Suppressor macrophage treated with lipopolysaccharide for 4 hours (primary cell): ENCODE measurements around the gene BACH2.
"Not testable (repeated sequence)": the region's sequence is repeated elsewhere in the genome, so short reads cannot be mapped to it uniquely, and the experiment has no call there.

Experiments
- DNase-seq: peaks from one replicate; pipeline ENCODE4 v3.0.0-alpha.2; 2020

The BACH2 gene

DNA sequence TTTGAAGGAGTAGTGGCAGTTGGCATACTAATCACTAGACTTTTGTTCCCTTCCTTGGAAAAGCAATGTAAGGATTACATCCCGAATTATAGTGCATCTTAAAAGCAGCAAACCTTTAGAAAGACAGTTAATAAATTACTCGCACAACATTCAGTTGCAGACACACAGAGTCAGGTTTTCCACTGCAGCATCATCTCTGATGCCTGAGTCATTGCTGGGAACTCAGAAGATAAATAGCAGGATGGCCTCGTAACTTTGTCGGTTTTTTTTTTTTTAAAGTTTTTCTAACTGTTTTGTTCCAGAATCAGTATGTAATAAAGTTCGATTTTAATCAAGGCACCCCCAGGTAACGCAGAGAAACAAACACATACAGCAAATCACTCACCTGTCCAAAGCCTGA is 368.0 kb downstream of the BACH2 start:
- DNase-seq, result peak; percentile 30

DNA sequence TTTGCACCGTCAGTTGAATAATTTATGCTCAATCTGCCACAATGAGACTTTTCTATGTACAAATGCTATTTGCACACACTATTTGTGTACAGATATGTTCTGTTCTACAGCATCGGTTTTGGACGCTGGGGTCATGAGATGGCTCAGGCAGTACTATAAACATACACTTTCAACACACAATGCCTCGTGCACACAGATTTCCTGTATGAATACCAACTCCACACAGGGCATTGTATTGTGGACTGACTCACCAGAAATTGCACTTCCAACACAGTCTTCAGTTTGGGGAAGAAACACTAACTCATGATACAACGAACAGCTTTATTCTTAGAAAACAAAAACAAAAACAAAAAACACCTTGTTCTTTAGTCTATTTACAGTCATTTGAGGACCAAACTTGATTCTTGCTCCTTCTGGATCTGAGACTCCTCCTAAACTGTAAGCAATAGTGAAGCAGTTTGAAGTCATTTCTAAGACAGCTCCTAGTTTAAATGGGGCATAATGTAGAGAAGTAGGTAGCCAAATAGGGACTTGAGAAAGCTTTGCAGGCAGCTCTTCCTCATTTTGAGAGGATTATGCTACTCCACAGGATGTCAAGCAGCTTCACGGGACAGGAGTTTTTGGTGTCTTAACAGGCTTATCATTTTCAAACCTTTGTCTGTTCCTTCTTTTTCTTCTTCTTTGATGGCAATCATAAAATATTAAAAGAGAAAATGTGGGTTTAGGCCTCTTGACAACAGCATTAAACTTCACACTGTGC is 368.7 kb downstream of the BACH2 start:
- DNase-seq, result peak; percentile 63

DNA sequence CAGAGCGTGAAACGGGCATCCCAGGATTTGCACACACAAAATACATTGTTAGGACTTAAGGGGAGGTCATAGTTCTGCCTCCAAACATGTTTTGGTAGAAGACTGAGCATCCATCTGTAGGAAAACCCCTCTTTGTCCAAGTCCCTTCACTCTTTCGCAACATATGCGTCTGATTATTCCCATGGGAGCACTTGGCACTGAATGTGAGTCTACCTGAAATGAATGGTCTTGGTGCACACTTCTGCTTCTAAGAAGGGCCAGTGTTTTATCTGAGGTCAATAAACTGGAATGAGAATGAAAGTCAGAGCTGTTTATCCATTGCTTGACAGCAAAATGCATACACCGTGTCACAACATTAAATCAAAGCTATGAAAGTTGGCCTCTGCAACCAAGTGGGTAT is 369.4 kb downstream of the BACH2 start:
- DNase-seq, result no peak

DNA sequence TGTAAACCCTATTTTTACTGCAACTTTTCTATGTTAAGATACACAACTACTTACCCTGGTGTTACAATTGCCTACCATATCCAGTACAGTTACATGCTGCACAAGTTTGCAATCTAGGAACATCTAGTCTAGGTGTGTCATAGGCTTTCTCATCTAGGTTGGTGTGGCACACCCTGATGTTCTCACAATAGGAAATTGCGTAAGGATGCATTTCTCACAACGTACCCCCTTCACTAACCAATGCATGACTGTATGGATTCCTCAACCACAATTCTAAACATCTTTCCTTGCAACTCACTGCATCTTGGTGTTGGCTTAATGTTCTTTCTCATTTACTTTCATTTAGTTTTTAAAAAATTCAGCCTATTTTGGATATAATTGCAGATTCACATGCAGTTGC is 370.8 kb downstream of the BACH2 start:
- no peak for DNase-seq

DNA sequence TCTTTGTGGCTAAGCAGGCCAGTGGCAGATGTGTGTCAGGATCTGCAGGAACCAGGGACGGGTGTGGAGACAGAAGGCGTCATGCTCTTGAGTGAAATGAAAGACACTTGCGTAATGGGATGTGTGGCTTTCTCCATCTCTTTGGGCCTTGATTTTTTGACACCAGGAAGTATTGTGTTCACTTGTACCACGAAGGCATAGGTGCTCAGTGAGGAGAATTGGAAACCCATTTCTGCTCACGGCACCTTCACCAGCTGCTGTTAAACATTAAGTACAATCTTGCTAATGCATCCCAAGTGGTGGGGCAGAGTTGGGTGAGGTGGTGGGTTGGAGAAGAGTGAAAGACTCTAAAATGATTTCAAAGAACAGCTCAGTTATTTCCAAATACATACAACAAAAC is 372.4 kb downstream of the BACH2 start:
- no peak for DNase-seq

DNA sequence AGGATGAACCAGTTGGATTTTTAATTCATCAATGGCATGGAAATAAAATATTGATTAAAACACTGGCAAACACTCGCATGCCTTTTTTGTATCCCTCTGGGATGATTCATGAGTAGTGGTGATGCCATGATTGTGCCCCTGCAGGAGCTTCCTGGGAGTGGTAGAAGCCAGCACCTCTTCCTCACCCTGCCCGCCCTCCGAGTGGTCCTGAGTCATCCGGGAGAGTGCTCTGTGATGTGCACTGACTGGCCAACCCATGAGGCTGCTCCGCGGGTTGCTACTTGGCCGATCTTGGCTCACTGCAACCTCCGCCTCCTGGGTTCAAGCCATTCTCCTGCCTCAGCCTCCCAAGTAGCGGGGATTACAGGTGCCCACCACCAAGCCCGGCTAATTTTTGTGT is 375.0 kb downstream of the BACH2 start:
- no peak for DNase-seq

DNA sequence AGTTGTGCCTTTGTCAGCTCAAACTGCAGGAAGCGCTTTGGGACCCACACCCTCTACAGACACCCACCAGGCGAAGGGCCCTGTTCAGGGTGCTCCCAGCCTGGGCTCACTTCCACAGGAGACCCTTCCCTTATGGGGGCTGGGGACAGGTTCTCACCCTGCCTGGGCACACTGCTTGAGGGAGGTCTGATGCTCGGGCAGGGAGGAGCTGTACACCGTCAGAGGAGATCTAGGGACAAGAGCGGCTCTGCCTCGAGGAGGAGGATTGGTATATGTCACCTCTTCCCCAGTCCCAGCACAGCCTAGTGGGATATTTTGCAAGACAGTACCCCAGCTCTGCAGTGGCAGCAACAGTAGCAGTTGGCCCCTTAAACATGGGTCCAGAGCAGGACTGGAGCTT is 375.4 kb downstream of the BACH2 start:
- no peak for DNase-seq

DNA sequence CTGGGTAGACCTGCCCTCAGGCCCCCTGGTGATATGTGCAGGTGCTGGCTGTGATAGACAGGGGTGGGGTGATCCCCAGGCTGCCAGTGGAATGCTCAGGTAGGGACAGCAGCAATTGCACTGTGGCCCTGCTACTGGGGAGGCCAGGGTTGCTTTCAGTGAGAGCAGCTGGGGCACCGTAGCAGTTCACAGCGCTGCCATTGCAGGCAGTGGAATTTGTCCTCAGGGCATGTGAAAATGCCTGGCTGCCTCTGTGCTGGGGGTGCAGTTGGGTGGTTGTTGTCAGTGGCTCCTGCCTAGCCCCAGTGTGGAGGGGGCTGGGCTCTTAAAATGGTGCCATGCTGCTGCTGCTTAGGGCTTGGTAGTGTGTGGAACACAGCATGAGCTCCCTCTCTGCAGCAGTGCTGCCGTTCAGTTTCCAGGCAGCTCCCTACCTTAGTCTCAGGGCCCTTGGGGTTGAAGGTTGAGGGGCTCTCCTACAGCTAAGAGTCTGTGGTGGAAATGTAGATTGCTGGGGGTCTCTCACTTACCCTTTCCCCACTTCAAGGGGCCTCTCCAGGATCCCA is 378.8 kb downstream of the BACH2 start:
- no peak for DNase-seq

DNA sequence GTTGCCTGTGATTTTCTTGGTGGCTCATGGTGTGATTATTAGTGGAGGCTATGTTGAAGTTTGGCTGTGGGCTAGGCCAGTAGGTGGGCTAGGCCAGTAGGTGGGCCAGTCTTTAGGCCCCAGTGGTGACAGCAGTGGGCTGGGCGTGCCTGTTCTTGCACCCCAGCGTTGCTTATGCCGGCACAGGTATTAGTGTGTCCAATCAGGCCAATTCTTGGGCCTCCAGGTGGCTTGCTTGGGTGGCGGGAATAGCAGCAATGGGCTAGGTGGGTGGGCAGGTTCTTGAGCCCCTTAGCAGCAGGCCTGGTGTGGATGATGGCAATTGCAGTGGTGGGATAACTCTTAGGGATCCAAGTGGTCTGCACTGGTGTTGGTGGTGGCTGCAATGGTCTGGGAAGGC is 379.4 kb downstream of the BACH2 start:
- no peak for DNase-seq

DNA sequence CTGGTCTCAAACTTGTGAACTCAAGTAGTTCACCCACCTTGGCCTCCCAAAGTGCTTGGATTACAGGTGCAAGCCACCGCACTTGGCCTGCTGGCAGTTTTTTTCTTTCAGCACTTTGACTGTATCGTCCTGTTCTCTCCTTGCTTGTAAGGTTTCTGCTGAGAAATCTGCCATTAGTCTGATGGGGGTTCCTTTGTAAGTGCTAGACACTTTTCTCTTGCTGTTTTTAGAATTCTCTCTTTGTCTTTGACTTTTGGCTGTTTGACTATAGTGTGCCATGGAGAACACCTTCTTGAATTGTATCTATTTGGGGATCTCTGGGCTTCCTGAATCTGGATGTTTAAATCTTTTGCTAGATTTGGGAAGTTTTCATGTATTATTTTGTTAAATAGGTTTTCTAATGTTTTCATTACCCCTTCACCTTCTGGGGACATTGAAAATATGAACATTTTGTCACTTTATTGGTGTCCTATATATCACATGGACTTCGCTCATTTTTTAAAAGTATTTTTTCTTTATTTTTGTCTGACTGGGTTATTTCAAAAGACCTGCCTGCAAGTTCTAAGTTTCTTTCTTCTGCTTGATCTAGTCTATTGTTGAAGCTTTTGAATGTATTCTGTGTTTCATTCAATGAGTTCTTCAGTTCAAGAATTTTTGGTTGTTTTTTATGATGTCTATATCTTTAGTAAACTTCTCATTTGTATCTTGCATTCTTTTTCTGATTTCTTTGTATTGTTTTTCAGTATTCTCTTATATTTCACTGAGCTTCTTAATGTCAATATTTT is 380.3 kb downstream of the BACH2 start:
- DNase-seq, result no peak

DNA sequence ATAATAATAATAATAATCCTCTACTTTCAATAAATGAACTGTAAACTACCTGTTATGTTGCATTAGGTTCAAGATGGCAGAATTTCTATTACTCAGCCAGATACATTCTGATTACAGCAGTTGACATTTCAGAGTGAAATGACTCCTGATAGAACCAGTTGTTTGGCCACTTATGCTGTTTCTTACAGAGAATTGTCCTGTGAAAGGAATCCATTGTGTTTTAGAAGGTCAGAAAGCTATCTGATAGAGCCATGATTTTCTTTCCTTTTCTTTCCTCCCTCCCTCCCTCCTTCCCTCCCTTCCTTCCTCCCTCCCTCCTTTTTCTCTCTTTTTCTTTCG is 385.8 kb downstream of the BACH2 start:
- no peak for DNase-seq

DNA sequence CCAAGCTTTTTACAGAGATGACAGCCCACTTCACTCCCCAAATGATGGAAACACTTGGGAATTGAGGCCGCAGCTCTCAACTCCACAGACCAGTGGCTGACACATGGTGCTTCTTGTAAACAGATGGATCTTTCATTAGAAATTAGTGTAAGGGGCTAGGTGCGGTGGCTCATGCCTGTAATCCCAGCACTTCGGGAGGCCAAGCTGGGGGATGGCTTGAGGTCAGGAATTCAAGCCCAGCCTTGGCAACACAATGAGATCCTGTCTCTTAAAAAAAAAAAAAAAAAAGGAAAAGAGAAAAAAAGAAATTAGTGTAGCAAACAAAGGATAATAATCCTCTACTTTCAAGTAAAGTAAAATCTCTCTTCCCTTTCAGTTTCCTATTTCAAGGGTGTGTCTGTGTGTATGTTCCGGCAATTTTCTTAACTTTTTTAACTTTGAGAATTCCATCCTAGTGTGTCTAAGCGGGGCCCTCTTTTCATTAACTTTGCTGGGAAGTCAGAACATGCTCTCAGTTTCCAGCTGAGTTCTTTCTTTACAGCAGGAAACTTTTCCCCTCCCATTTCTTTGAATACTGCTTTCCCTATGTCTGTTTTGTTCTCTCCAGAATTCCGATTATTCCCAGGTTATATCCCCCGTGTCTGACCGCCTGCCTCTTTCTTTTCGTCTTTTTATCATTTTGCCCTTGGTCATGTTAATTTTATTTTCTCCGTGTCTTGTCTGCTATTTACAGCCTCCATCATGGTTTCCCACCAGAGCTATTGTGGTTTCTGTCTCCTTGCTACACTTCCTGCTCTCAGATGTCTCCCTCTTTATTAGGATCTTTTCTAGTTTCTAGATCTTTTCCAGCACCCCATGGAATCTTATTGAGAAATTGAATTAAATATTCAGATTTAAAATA is 386.4 kb downstream of the BACH2 start:
- peak; percentile 20 for DNase-seq

DNA sequence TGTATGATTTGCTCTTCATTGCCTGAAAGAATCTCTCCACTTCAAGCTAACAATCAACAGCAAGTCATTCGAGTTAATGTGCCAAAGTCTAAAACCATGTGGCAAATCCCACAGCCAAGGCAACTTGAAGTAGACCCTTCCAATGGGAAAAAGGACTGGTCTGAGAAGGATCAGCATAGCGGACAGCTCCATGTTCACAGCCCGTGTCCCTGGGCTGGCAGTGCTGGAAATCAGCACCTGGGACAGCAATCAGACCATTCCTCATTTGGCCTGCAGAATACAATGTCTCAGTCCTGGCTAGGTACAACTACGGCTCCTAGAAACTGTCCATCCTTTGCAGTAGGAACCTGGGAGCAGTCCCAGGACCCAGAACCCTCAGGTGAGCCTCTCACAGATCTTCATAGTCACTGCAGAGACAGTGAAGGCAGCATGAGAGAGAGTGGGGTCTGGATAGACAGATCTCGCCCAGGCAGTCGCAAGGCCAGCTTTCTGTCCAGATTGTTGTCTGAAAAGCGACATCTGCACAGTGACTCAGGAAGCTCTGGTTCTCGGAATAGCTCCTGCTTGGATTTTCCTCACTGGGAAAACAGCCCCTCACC is 401.3 kb downstream of the BACH2 start:
- peak; percentile 8 for DNase-seq

DNA sequence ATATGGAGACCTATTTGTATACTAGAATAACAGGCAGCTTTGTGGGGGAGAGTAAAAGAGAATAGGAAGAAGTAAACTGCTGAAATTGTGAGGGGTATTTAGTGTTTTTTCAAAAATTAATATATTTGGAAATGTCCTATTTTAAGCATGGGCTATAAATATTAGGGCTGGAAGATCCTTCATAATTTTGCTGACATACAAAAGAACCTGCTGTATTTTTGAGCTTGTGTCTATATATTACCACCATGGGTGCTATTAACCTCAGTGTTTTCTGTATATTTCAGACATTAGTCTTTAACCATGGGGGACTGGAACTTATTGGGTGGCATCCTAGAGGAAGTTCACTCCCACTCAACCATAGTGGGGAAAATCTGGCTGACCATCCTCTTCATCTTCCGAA is 402.5 kb downstream of the BACH2 start, which contains the start of gene GJA10:
TSS of gene GJA10 (plus strand) at position 301 of the 400 bp plus-strand sequence. CDS start at position 301, 0 bp downstream.
- no peak for DNase-seq

DNA sequence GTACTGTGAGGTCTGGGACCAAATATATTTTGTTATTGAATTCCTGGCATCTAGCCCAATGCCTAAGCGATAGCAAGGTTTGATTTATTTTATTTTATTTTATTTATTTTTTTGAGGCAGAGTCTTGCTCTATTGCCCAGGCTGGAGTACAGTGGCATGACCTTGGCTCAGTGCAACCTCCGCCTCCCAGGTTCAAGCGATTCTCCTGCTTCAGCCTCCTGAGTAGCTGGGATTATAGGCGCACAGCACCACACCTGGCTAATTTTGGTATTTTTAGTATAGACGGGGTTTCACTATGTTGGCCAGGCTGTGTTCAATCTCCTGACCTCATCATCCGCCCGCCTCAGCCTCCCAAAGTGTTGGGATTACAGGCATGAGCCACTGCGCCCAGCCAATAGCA is 404.1 kb downstream of the BACH2 start:
- DNase-seq, result not testable (repeated sequence)

DNA sequence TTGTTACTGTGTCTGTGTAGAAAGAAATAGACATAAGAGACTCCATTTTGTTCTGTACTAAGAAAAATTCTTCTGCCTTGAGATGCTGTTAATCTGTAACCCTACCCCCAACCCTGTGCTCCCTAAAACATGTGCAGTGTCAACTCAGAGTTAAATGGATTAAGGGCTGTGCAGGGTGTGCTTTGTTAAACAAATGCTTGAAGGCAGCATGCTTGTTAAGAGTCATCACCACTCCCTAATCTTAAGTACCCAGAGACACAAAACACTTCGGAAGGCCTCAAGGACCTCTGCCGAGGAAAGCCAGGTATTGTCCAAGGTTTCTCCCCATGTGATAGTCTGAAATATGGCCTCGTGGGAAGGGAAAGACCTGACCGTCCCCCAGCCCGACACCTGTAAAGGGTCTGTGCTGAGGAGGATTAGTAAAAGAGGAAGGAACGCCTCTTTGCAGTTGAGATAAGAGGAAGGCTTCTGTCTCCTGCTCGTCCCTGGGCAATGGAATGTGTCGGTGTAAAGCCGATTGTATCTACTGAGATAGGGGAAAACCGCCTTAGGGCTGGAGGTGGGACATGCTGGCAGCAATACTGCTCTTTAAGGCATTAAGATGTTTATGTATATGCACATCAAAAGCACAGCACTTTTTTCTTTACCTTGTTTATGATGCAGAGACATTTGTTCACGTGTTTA is 405.7 kb downstream of the BACH2 start:
- not testable (repeated sequence) for DNase-seq

DNA sequence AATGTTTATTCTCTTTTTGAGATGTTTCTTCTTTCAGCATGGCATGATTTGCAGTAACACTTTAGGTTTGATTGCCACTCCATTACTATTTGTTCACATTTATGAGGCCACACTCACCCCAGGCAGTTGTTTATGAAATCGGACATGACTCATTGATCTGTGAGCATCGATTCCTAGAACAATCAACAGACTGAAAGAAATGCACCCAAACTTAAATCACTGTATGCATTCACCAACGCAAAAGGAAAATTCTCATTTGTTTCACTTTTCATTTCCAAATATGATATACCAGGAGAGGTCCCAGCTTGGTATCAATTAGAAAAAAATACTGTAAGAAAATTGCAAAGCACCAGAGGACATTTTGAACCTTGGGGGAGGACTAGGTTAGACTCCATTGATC is 407.8 kb downstream of the BACH2 start:
- DNase-seq, result no peak

DNA sequence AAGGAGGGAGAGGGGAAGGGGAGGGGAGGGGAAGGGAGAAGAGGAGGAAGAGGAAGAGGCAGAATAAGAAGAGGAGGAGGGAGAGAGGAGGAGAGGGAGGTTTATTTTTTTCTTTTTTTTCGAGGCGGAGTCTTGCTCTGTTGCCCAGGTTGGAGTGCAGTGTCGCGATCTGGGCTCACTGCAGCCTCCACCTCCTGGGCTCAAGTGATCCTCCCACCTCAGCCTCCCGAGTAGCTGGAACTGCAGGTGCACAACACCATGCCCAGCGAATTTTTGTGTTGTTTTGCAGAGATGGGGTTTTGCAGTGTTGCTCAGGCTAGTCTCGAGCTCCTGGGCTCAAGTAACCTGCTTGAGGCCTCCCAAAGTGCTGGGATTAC is 408.5 kb downstream of the BACH2 start:
- no peak for DNase-seq

DNA sequence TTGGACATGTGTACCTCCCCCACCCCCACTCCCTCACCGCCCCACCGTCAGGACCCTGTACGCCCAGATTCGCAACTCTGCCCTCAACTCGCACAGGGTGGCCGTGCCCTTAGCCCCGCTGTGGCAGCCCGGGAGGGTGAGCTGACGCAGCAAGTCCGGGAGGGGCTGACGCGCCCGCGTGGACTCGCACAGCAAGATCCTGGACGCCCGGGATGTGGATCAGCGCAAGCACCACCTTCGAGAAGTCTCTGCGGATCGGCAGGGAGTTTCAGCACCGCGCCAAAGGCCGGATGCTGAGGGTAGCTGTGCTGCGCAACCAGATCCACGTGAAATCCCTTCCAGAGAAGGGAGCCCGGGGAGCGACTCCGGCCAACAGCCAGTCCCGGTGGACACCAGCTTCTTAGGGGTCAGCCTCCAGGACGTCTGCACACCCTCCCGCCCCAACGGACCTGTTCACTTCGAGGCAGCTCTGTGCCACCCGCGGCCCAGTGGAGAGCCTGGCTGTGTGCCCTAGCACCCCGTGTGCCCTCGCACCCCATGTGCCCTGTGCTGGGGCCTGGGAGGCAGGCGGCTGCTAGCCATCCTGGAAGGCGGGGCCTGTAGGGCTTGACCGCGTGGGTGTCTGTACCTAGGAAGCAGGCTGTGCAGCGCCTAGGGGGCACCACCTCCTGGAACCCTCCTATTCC is 409.0 kb downstream of the BACH2 start:
- no peak for DNase-seq

DNA sequence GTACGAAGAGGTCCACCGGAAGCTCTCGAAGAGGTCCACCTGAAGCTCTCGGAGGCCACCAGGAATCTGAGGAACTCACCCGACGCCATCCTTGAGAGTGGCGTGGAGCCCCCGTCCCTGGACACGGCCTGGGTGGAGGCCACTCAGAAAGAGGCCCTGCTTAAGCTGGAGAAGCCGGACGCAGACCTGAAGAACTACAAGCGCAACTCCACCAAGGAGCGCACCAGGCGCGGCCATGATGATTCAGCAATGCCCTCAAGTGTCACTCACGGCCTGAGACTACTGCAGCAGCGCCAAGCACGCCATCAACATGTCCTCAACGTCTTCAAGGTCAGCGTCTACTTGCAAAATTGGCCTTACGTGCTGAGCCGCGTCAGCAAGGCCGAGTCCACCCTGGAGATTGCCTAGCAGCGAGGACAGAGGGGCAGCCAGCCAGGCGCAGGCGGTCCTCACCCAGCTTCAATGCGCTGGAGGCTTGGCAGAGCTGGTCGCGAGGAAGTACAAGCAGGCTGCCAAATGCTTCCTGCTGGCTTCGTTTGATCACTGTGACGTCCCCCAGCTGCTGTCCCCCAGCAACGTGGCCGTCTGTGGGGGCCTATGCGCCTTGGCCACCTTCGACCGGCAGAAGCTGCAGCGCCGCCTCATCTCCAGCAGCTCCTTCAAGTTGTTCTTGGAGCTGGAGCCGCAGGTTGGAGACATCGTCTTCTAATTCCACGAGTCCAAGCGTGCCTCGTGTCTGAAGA is 410.1 kb downstream of the BACH2 start:
- DNase-seq, result no peak
